ENCODE results near the gene PHF2.
"Not testable (repeated sequence)": the region's sequence is repeated elsewhere in the genome, so short reads cannot be mapped to it uniquely, and the experiment has no call there.

Gene PHF2

DNA sequence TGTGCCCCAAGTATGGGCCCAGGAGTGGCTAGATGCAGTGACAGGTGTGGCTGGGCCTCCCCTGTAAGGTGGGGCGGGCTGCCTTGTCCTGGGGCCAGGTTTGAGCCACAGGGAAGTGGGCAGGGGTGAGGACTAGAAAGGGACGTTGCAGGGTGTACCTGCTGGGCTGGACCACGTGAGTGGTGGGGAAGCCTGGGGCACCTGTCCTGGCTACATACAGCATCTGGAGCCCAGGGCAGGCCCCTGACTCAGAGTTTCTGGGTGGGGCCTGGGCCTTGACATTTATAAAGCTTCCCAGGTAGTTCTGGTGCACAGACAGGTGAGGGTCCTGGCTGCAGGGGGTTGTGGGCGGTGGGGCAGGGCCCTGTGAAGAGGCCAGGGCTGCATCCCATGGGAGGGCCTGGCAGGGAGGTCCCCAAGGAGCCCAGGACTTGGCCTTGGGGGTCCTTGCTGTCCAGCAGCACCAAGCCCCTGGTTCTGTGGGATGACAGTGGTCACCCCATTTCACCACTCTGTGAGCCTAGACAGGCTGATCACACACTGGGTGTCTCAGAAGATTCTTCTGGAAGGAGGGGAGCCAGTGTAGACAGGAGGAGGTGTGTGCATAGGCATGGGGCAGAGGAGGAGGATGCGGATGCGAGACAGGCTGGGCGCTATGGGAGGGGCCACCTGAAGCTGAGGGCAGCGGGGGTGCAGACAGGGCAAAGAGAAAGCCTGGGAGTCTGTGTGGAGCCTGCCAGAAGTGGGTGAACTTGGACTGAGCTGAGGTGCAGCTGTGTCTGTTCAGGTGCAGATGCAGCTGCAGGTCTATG, 94.0 kb downstream of the PHF2 start:
- Histone ChIP-seq H3K9me3 (ENCODE audit: insufficient read depth, low read depth, low read length) (peaks cover 5% of the 10 kb centered on the region), H3K79me1 (ENCODE audit: low read length) (no peaks in the 10 kb centered on the region), H4K12ac (ENCODE audit: low read depth, low read length) (no peak overlapping the region), H3K18ac (ENCODE audit: low read length) (no peak overlapping the region), H4K8ac (ENCODE audit: low read depth, low read length) (no peak overlapping the region), H3K4me3 (ENCODE audit: low read depth, low read length) (no peak overlapping the region), H3K4me1 (ENCODE audit: control insufficient read depth in 1 of 2, insufficient read depth in 2 of 2, low read length in 2 of 2) (no peaks in the 10 kb centered on the region), H3K9ac (ENCODE audit: low read length) (no peak overlapping the region), H3K14ac (ENCODE audit: low read length) (no peak overlapping the region), H2AK5ac (ENCODE audit: low read length) (no peak overlapping the region), H3K4ac (ENCODE audit: low read depth, low read length) (no peak overlapping the region), H2AFZ (ENCODE audit: insufficient read depth, low read length, poor library complexity) (no peak overlapping the region), H3K27me3 (ENCODE audit: insufficient read depth, low read length) (no peaks in the 10 kb centered on the region), H2BK12ac (ENCODE audit: low read length) (no peak overlapping the region), H3K23ac (ENCODE audit: low read length) (no peak overlapping the region), H3K27ac (ENCODE audit: low read depth, low read length) (no peak overlapping the region), H4K91ac (ENCODE audit: low read depth, low read length) (no peak overlapping the region), H3K36me3 (ENCODE audit: control insufficient read depth in 1 of 2, insufficient read depth in 2 of 2, low read length in 2 of 2) (peaks cover 22 to 31% of the 10 kb centered on the region in 2 experiments), H3K79me2 (ENCODE audit: control insufficient read depth, insufficient read depth, low read length, poor library complexity) (no peaks in the 10 kb centered on the region), H3K4me2 (ENCODE audit: low read length) (no peak overlapping the region), H2BK5ac (ENCODE audit: low read depth, low read length, poor library complexity) (no peak overlapping the region), H2BK120ac (ENCODE audit: insufficient read depth, low read length, poor library complexity) (no peak overlapping the region)
- no peak for DNase-seq
- WGBS (ENCODE audit: extremely low coverage, insufficient coverage, insufficient read length) = no CpG with 5 or more reads among the region's 8 CpGs

DNA sequence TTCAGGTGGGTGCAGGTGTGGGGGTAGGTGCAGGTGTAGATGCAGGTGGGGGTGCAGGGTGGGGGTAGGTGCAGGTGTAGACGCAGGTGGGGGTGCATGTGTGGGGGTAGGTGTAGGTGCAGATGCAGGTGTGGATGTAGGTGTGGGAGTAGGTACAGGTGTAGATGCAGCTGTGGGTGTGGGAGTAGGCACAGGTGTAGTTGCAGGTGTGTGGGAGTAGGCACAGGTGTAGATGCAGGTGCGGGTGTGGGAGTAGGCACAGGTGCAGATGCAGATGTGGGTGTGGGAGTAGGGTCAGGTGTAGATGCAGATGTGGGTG, 94.6 kb downstream of the PHF2 start:
- Histone ChIP-seq H3K23ac (ENCODE audit: low read length) (no peak overlapping the region), H3K27me3 (ENCODE audit: insufficient read depth, low read length) (no peaks in the 10 kb centered on the region), H3K4me2 (ENCODE audit: low read length) (no peak overlapping the region), H3K79me2 (ENCODE audit: control insufficient read depth, insufficient read depth, low read length, poor library complexity) (no peaks in the 10 kb centered on the region), H3K36me3 (ENCODE audit: control insufficient read depth in 1 of 2, insufficient read depth in 2 of 2, low read length in 2 of 2) (peaks cover 23 to 34% of the 10 kb centered on the region in 2 experiments), H3K27ac (ENCODE audit: low read depth, low read length) (no peak overlapping the region), H2BK5ac (ENCODE audit: low read depth, low read length, poor library complexity) (no peak overlapping the region), H3K4ac (ENCODE audit: low read depth, low read length) (no peak overlapping the region), H3K4me1 (ENCODE audit: control insufficient read depth in 1 of 2, insufficient read depth in 2 of 2, low read length in 2 of 2) (no peaks in the 10 kb centered on the region), H4K8ac (ENCODE audit: low read depth, low read length) (no peak overlapping the region), H2AK5ac (ENCODE audit: low read length) (no peak overlapping the region), H4K12ac (ENCODE audit: low read depth, low read length) (no peak overlapping the region), H3K18ac (ENCODE audit: low read length) (no peak overlapping the region), H3K9me3 (ENCODE audit: insufficient read depth, low read depth, low read length) (peaks cover 5% of the 10 kb centered on the region), H3K9ac (ENCODE audit: low read length) (no peak overlapping the region), H2BK120ac (ENCODE audit: insufficient read depth, low read length, poor library complexity) (no peak overlapping the region), H3K79me1 (ENCODE audit: low read length) (no peaks in the 10 kb centered on the region), H4K91ac (ENCODE audit: low read depth, low read length) (no peak overlapping the region), H2BK12ac (ENCODE audit: low read length) (no peak overlapping the region), H3K4me3 (ENCODE audit: low read depth, low read length) (no peak overlapping the region), H2AFZ (ENCODE audit: insufficient read depth, low read length, poor library complexity) (no peak overlapping the region), H3K14ac (ENCODE audit: low read length) (no peak overlapping the region)
- no peak for DNase-seq
- WGBS (ENCODE audit: extremely low coverage, insufficient coverage, insufficient read length) = no CpG with 5 or more reads among the region's 2 CpGs

DNA sequence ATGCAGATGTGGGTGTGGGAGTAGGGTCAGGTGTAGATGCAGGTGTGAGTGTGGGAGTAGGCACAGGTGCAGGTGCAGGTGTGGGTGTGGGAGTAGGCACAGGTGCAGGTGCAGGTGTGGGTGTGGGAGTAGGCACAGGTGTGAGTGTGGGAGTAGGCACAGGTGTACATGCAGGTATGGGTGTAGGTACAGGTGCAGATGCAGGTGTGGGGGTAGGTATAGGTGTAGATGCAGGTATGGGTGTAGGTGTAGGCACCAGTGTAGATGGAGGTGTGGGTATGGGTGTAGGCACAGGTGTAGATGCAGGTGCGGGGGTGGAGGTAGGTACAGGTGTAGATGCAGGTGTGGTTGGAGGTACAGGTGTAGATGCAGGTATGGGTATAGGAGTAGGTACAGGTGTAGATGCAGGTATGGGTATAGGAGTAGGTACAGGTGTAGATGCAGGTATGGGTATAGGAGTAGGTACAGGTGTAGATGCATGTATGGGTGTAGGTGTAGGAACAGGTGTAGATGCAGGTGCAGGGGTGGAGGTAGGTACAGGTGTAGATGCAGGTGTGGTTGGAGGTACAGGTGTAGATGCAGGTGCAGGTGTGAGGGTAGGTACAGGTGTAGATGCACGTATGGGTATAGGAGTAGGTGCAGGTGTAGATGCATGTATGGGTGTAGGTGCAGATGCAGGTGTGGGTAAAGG, 96.1 kb downstream of the PHF2 start:
- not testable (repeated sequence) for H3K79me1 ChIP-seq (ENCODE audit: low read length); H2BK120ac ChIP-seq (ENCODE audit: insufficient read depth, low read length, poor library complexity); H3K18ac ChIP-seq (ENCODE audit: low read length); H4K91ac ChIP-seq (ENCODE audit: low read depth, low read length); H3K4me2 ChIP-seq (ENCODE audit: low read length); H2AFZ ChIP-seq (ENCODE audit: insufficient read depth, low read length, poor library complexity); DNase-seq; H2BK5ac ChIP-seq (ENCODE audit: low read depth, low read length, poor library complexity); H3K23ac ChIP-seq (ENCODE audit: low read length); H2BK12ac ChIP-seq (ENCODE audit: low read length); H3K9me3 ChIP-seq (ENCODE audit: insufficient read depth, low read depth, low read length); H4K8ac ChIP-seq (ENCODE audit: low read depth, low read length); H3K4me3 ChIP-seq (ENCODE audit: low read depth, low read length); H3K27me3 ChIP-seq (ENCODE audit: insufficient read depth, low read length); H3K4ac ChIP-seq (ENCODE audit: low read depth, low read length); H3K4me1 ChIP-seq (ENCODE audit: control insufficient read depth in 1 of 2, insufficient read depth in 2 of 2, low read length in 2 of 2); H3K14ac ChIP-seq (ENCODE audit: low read length); H3K27ac ChIP-seq (ENCODE audit: low read depth, low read length); H3K79me2 ChIP-seq (ENCODE audit: control insufficient read depth, insufficient read depth, low read length, poor library complexity); H2AK5ac ChIP-seq (ENCODE audit: low read length); H4K12ac ChIP-seq (ENCODE audit: low read depth, low read length); H3K9ac ChIP-seq (ENCODE audit: low read length)
- H3K36me3 ChIP-seq (ENCODE audit: control insufficient read depth in 1 of 2, insufficient read depth in 2 of 2, low read length in 2 of 2) = peaks cover 30 to 42% of the 10 kb centered on the region in 2 experiments
- no CpG with 5 or more reads among the region's 2 CpGs for WGBS (ENCODE audit: extremely low coverage, insufficient coverage, insufficient read length)

DNA sequence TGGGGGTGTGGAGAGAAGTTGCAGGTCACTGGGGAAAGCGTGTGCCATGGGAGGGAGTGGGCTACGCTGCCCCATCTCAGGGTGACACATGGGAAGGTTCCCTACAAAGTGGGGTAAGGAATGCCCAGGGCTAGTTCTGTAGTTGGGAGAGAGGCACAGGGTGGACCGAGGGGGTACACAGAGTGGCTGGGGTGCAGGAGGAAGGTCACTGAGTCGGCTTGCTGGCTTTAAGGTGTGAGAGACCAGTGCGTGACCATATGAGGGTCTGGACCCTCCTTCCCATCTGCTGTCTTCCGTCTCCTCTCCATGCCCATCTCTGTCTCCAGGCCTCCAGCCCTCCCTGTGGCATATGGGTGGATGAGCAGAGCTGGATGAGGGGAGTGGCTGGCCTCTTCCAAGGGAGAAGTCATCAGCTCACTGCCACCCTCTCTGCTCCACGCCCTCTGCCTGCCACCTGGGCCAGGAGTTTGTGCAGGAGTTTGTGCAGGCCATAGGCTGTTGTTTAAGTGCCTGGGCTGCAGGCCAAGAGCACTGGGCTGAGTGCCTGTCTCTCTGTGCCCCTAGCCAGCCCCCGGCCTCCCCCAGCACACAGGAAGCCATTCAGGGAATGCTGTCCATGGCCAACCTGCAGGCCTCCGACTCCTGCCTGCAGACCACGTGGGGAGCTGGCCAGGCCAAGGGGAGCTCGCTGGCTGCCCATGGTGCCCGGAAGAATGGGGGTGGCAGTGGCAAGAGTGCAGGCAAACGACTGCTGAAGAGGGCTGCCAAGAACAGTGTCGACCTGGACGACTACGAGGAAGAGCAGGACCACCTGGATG, 96.8 kb downstream of the PHF2 start:
- no peak overlapping the region for H2AFZ ChIP-seq (ENCODE audit: insufficient read depth, low read length, poor library complexity)

More for the DNA sequence above, 96.8 kb downstream of the PHF2 start:
- H3K79me2 ChIP-seq (ENCODE audit: control insufficient read depth, insufficient read depth, low read length, poor library complexity) = no peaks in the 10 kb centered on the region
- H3K27ac ChIP-seq (ENCODE audit: low read depth, low read length) = no peak overlapping the region
- peaks cover 38 to 43% of the 10 kb centered on the region in 2 experiments for H3K36me3 ChIP-seq (ENCODE audit: control insufficient read depth in 1 of 2, insufficient read depth in 2 of 2, low read length in 2 of 2)
- no peak overlapping the region for H2BK120ac ChIP-seq (ENCODE audit: insufficient read depth, low read length, poor library complexity)
- H3K79me1 ChIP-seq (ENCODE audit: low read length) = no peaks in the 10 kb centered on the region
- no peak overlapping the region for H4K91ac ChIP-seq (ENCODE audit: low read depth, low read length)
- no CpG with 5 or more reads among the region's 16 CpGs for WGBS (ENCODE audit: extremely low coverage, insufficient coverage, insufficient read length)
- H3K27me3 ChIP-seq (ENCODE audit: insufficient read depth, low read length) = no peaks in the 10 kb centered on the region
- no peak overlapping the region for H2AK5ac ChIP-seq (ENCODE audit: low read length)
- no peaks in the 10 kb centered on the region for H3K4me1 ChIP-seq (ENCODE audit: control insufficient read depth in 1 of 2, insufficient read depth in 2 of 2, low read length in 2 of 2)
- H3K4me2 ChIP-seq (ENCODE audit: low read length) = no peak overlapping the region
- no peak overlapping the region for H4K12ac ChIP-seq (ENCODE audit: low read depth, low read length)
- no peak overlapping the region for H3K23ac ChIP-seq (ENCODE audit: low read length)
- DNase-seq = no peak
- peaks cover 12% of the 10 kb centered on the region for H3K9me3 ChIP-seq (ENCODE audit: insufficient read depth, low read depth, low read length)
- H3K18ac ChIP-seq (ENCODE audit: low read length) = no peak overlapping the region
- H3K4me3 ChIP-seq (ENCODE audit: low read depth, low read length) = no peak overlapping the region
- H2BK5ac ChIP-seq (ENCODE audit: low read depth, low read length, poor library complexity) = no peak overlapping the region
- H3K4ac ChIP-seq (ENCODE audit: low read depth, low read length) = no peak overlapping the region
- H3K14ac ChIP-seq (ENCODE audit: low read length) = no peak overlapping the region
- no peak overlapping the region for H2BK12ac ChIP-seq (ENCODE audit: low read length)
- no peak overlapping the region for H4K8ac ChIP-seq (ENCODE audit: low read depth, low read length)
- H3K9ac ChIP-seq (ENCODE audit: low read length) = no peak overlapping the region
